KOPT-K1 (cell line): ENCODE data around the gene TMEM175.

Experiments used
- H3K27ac ChIP-seq: fragments of 200-600 bp; sonication (generic); 2 replicates; pipeline ENCODE4 v1.5.1; 2016; ENCODE audit warnings: antibody characterized with exemption, mild to moderate bottlenecking, low read depth, low read length; ENCODE audit not compliant: poor library complexity, severe bottlenecking
- H3K36me3 ChIP-seq: fragments of 200-600 bp; sonication (generic); 2 replicates; pipeline ENCODE4 v1.5.1; 2017; ENCODE audit warnings: antibody characterized with exemption, mild to moderate bottlenecking, low read length, moderate library complexity; ENCODE audit not compliant: insufficient read depth
- H3K9me3 ChIP-seq: fragments of 200-600 bp; sonication (generic); 2 replicates; pipeline ENCODE4 v1.5.1; 2017; ENCODE audit warnings: antibody characterized with exemption, low read length, mild to moderate bottlenecking; ENCODE audit not compliant: insufficient read depth, poor library complexity, severe bottlenecking

The TMEM175 gene

GRCh38 chr4:987624-988513 is 55.6 kb downstream of the TMEM175 start:
- Histone ChIP-seq H3K27ac (peak overlapping the region; percentile 71), H3K9me3 (no peaks in the 10 kb centered on the region), H3K36me3 (peaks cover 10% of the 10 kb centered on the region; the same call in 1 of the 2 replicates)

GRCh38 chr4:988726-989721 is 56.8 kb downstream of the TMEM175 start:
- Histone ChIP-seq H3K27ac (no peak overlapping the region), H3K9me3 (no peaks in the 10 kb centered on the region), H3K36me3 (peaks cover 10% of the 10 kb centered on the region; the same call in 1 of the 2 replicates)

- H3K27ac ChIP-seq, result no peak overlapping the region
- no peaks in the 10 kb centered on the region for H3K9me3 ChIP-seq
- H3K36me3 ChIP-seq, result peaks cover 10% of the 10 kb centered on the region; the same call in 1 of the 2 replicates
Measured at GRCh38 chr4:989722-990471, 57.6 kb downstream of the TMEM175 start.

GRCh38 chr4:990746-991367 is 58.6 kb downstream of the TMEM175 start:
- peaks cover 10% of the 10 kb centered on the region; the same call in 1 of the 2 replicates for H3K36me3 ChIP-seq
- no peaks in the 10 kb centered on the region for H3K9me3 ChIP-seq
- no peak overlapping the region for H3K27ac ChIP-seq

GRCh38 chr4:991451-992296 is 59.4 kb downstream of the TMEM175 start:
- peaks cover 10% of the 10 kb centered on the region; the same call in 1 of the 2 replicates for H3K36me3 ChIP-seq
- no peak overlapping the region for H3K27ac ChIP-seq
- H3K9me3 ChIP-seq, result no peaks in the 10 kb centered on the region

- peaks cover 10% of the 10 kb centered on the region; the same call in 1 of the 2 replicates for H3K36me3 ChIP-seq
- no peaks in the 10 kb centered on the region for H3K9me3 ChIP-seq
- no peak overlapping the region for H3K27ac ChIP-seq
Measured at GRCh38 chr4:992297-993110, 60.2 kb downstream of the TMEM175 start.

- H3K9me3 ChIP-seq, result no peaks in the 10 kb centered on the region
- peaks cover 10% of the 10 kb centered on the region; the same call in 1 of the 2 replicates for H3K36me3 ChIP-seq
- no peak within 1 kb of the TSS for H3K27ac ChIP-seq
Measured at GRCh38 chr4:993111-994029, 61.1 kb downstream of the TMEM175 start, which contains the start of gene SLC26A1. Gene SLC26A1, minus strand, starts transcription at chr4:993404. Its CDS starts 1,701 bp downstream, at chr4:991703.

GRCh38 chr4:995311-996026 is 63.2 kb downstream of the TMEM175 start:
- no peaks in the 10 kb centered on the region for H3K9me3 ChIP-seq
- H3K36me3 ChIP-seq, result no peaks in the 10 kb centered on the region; the same call in 1 of the 2 replicates
- no peak overlapping the region for H3K27ac ChIP-seq

- H3K27ac ChIP-seq, result no peak overlapping the region
- H3K36me3 ChIP-seq, result no peaks in the 10 kb centered on the region; the same call in 1 of the 2 replicates
- H3K9me3 ChIP-seq, result no peaks in the 10 kb centered on the region
Measured at GRCh38 chr4:996030-996996, 64.1 kb downstream of the TMEM175 start.

- Histone ChIP-seq H3K36me3 (no peaks in the 10 kb centered on the region), H3K27ac (no peak overlapping the region)
Measured at GRCh38 chr4:996997-997374, 64.7 kb downstream of the TMEM175 start.

More at GRCh38 chr4:996997-997374, 64.7 kb downstream of the TMEM175 start:
- no peaks in the 10 kb centered on the region for H3K9me3 ChIP-seq
